Smooth muscle cell (in vitro differentiated cells): ENCODE results near the gene ETF1. TPM values are rescaled to one million over a fixed set of nuclear protein-coding genes. Genes with fewer than 3 reads are reported as not detected.

Experiments
- DNase-seq: peaks from one replicate; lab custom pipeline; 2025; ENCODE audit not compliant: unreplicated experiment; lab: John Stamatoyannopoulos, UW
- H2AFZ ChIP-seq: fragments of 200-600 bp; sonication (generic); 2 replicates; pipeline ENCODE4 v1.6.0; 2016; ENCODE audit warnings: antibody characterized with exemption, low read depth, mild to moderate bottlenecking
- H3F3A ChIP-seq: fragments of 200-600 bp; sonication (generic); 2 replicates; pipeline ENCODE4 v1.6.0; 2017; ENCODE audit warnings: antibody characterized with exemption, low read depth
- H3K27ac ChIP-seq: fragments of 200-600 bp; sonication (generic); 2 replicates; pipeline ENCODE4 v1.5.1; 2016; ENCODE audit warnings: low read depth, mild to moderate bottlenecking
- H3K27me3 ChIP-seq: fragments of 200-600 bp; sonication (generic); 2 replicates; pipeline ENCODE4 v1.6.1; 2016; ENCODE audit warnings: low read depth, mild to moderate bottlenecking
- H3K36me3 ChIP-seq: fragments of 200-600 bp; sonication (generic); 2 replicates; pipeline ENCODE4 v1.5.1; 2016; ENCODE audit warnings: low read depth
- H3K4me1 ChIP-seq: fragments of 200-600 bp; sonication (generic); 2 replicates; pipeline ENCODE4 v1.5.1; 2016; ENCODE audit warnings: low read depth
- H3K4me2 ChIP-seq: fragments of 200-600 bp; sonication (generic); 2 replicates; pipeline ENCODE4 v1.6.0; 2016; ENCODE audit warnings: mild to moderate bottlenecking
- H3K4me3 ChIP-seq: fragments of 200-600 bp; sonication (generic); 2 replicates; pipeline ENCODE4 v1.5.1; 2016; ENCODE audit warnings: mild to moderate bottlenecking
- H3K79me2 ChIP-seq: fragments of 200-600 bp; sonication (generic); 2 replicates; pipeline ENCODE4 v1.6.0; 2016; ENCODE audit warnings: low read depth, mild to moderate bottlenecking
- H3K9ac ChIP-seq: fragments of 200-600 bp; sonication (generic); 2 replicates; pipeline ENCODE4 v1.6.0; 2016; ENCODE audit warnings: low read depth
- H3K9me3 ChIP-seq: fragments of 200-600 bp; sonication (generic); replicated peaks from 2 replicates; pipeline ENCODE4 v1.5.1; 2016; ENCODE audit warnings: low read depth
- H4K20me1 ChIP-seq: fragments of 200-600 bp; sonication (generic); 2 replicates; pipeline ENCODE4 v1.6.0; 2016; ENCODE audit warnings: low read depth
- CTCF ChIP-seq: fragments of 200-600 bp; sonication (generic); IDR thresholded peaks from 2 replicates; pipeline ENCODE4 v1.5.1; 2017; ENCODE audit warnings: borderline replicate concordance, mild to moderate bottlenecking, antibody characterized with exemption; ENCODE audit not compliant: insufficient read depth, poor library complexity, severe bottlenecking
- WGBS: methylation state at CpG from one replicate; pipeline ENCODE4 v1.1.7; 2016; ENCODE audit warnings: low lambda C conversion rate; 5-methylcytosine and 5-hydroxymethylcytosine counted together
- polyA plus RNA-seq: library from polyadenylated mRNA; unstranded; fragments of >200 nt; fragmentation: Nextera tagmentation; extraction: Ambion mirVana; gene quantifications from 2 replicates; pipeline ENCODE4 v1.2.1, GENCODE V29; 2016
- total RNA-seq: library from RNA; depleted of rRNA; stranded (reverse); fragments of >200 nt; gene quantifications from 2 replicates; pipeline ENCODE4 v1.2.3, GENCODE V29; 2014

The ETF1 gene
- total and polyA plus RNA-seq, 2 experiments from 2014 or later: 48.7 to 98.0 TPM

GRCh38 chr5:138565100-138565821 is 22.2 kb upstream of the ETF1 start:
- H3K4me1 ChIP-seq: no peaks in the 10 kb centered on the region
- peaks cover 83% of the 10 kb centered on the region for H3K79me2 ChIP-seq
- no peak for DNase-seq
- peaks cover 92% of the 10 kb centered on the region for H4K20me1 ChIP-seq
- H3K9me3 ChIP-seq: no peaks in the 10 kb centered on the region
- TF ChIP-seq CTCF: no peak
- H2AFZ ChIP-seq: no peak overlapping the region
- H3K27me3 ChIP-seq: no peaks in the 10 kb centered on the region
- WGBS: 96% methylated on average over 7 of the region's 7 CpGs
- H3K9ac ChIP-seq: no peak overlapping the region
- H3K27ac ChIP-seq: no peak overlapping the region
- H3K4me3 ChIP-seq: no peak overlapping the region
- H3F3A ChIP-seq: peaks cover 33% of the 10 kb centered on the region
- H3K36me3 ChIP-seq: peaks cover 36% of the 10 kb centered on the region
- no peak overlapping the region for H3K4me2 ChIP-seq

GRCh38 chr5:138564242-138564641 is 21.2 kb upstream of the ETF1 start:
- Histone ChIP-seq H3K79me2 (peaks cover 79% of the 10 kb centered on the region), H3K9me3 (no peaks in the 10 kb centered on the region), H3K36me3 (peaks cover 38% of the 10 kb centered on the region), H3F3A (peaks cover 39% of the 10 kb centered on the region), H2AFZ (no peak overlapping the region), H3K27me3 (no peaks in the 10 kb centered on the region), H3K4me1 (no peaks in the 10 kb centered on the region), H3K4me3 (no peak overlapping the region), H3K27ac (no peak overlapping the region), H4K20me1 (peaks cover 92% of the 10 kb centered on the region), H3K4me2 (no peak overlapping the region), H3K9ac (no peak overlapping the region)
- 96% methylated on average over 9 of the region's 9 CpGs for whole genome bisulfite sequencing
- TF ChIP-seq CTCF: no peak
- DNase-seq: no peak

GRCh38 chr5:138563340-138564118 is 20.5 kb upstream of the ETF1 start:
- no peak for TF ChIP-seq CTCF

More at GRCh38 chr5:138563340-138564118, 20.5 kb upstream of the ETF1 start:
- H3K79me2 ChIP-seq: peaks cover 74% of the 10 kb centered on the region
- H3K4me2 ChIP-seq: no peak overlapping the region
- WGBS: 90% methylated on average over 3 of the region's 3 CpGs
- no peak overlapping the region for H3K27ac ChIP-seq
- H4K20me1 ChIP-seq: peaks cover 91% of the 10 kb centered on the region
- H3K4me1 ChIP-seq: no peaks in the 10 kb centered on the region
- DNase-seq: no peak
- H3K9ac ChIP-seq: no peak overlapping the region
- H3K4me3 ChIP-seq: no peak overlapping the region
- H2AFZ ChIP-seq: no peak overlapping the region
- H3K36me3 ChIP-seq: peaks cover 35% of the 10 kb centered on the region
- peaks cover 43% of the 10 kb centered on the region for H3F3A ChIP-seq
- no peaks in the 10 kb centered on the region for H3K9me3 ChIP-seq
- H3K27me3 ChIP-seq: no peaks in the 10 kb centered on the region
